RKO (cell line): ENCODE results near the gene CD48.

Source experiments
- DNase-seq: peaks from one replicate; pipeline ENCODE4 v3.0.0-alpha.2; 2016; ENCODE audit warnings: low spot score

The CD48 gene, protein sequence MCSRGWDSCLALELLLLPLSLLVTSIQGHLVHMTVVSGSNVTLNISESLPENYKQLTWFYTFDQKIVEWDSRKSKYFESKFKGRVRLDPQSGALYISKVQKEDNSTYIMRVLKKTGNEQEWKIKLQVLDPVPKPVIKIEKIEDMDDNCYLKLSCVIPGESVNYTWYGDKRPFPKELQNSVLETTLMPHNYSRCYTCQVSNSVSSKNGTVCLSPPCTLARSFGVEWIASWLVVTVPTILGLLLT

DNA sequence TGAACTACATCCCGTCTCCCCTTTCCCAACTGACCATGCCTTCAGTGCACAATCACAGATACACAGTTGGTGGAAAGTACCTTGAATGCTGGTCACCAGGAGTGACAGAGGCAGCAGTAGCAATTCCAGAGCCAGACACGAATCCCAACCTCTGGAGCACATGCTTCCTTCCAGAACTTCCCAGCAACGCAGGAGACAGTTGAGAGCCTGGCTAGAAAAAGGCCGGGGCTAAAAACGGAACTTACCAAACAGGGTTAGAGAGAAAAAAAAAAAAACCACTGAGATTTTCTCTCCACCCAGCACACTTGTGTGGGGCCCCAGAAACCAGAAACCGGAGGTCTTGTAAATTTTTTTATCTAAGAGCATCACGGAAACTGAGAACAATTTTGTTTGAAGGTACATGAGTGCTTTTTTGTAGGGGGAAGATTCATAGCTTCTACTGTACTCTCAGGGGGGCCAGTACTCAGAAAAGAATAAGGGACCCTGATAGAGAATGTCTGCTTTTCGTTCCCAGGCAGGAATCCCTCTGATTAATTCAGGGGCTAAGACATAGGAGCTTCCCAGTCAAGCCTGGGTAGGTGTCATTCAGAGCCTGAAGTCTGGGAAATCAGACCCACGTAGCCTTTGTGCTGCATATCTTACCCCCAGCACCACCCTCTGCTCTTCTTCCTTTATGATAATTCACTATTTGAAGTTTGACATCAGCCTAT, at the start of gene CD48:
TSS of gene CD48 (minus strand) at position 221 of the 710 bp plus-strand sequence. CDS start at position 162, 59 bp downstream.
- no peak for DNase-seq

DNA sequence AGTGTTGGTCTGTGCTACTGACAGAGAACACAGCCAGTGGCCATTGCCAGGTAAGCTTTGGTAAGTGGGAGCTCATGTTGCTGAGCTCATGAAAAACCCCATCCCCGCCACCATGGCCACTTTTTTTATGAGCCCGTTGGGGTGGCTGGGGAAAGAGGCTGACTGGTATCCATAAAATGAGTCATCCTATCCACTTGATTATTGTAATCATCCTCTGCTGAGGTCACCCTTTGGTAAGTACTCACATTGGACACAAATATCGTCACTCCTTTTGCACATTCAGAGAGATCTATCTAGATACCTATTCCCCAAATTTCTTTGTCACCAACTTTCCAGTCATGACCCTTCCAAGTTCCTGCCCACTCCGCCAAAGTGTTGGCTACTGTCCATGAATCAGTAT, 49.4 kb upstream of the CD48 start:
- DNase-seq: no peak

DNA sequence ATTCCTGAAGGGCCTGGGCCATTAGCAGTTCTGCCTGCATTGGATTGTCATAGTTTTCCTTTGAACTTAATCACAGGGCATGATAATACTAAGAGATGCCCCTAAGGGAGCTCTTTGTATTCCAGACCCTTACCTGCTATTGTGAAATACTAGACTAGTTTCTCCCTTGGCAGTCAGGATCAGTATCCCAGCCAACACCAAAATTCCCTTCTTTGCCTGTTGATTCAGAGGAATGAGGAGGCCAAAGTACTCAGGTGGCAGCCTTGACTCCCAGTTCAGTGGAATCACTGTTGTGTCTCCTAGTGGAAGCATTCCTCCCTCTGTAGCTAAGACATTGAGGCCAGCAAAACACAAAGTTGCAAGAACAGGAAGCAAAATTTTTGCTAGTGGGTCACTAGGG, 48.1 kb upstream of the CD48 start:
- DNase-seq: no peak

DNA sequence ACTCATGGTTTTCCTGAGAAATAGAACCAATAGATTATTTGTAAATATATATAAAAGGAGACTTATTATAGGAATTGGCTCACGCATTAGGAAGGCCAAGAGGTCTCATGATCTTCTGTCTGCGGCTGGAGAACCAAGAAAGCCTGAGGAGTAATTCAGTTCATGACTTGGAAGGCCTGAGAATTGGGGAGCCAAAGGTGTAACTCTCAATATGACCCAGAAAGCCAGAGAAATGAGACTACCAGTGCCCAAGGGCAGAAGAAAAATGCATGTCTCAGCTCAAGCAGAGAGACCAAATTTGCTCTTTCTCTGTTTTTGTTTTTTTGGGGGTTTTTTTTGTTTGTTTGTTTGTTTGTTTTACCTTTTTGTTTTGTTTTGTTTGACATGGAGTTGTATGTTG, 46.9 kb upstream of the CD48 start:
- DNase-seq: no peak

DNA sequence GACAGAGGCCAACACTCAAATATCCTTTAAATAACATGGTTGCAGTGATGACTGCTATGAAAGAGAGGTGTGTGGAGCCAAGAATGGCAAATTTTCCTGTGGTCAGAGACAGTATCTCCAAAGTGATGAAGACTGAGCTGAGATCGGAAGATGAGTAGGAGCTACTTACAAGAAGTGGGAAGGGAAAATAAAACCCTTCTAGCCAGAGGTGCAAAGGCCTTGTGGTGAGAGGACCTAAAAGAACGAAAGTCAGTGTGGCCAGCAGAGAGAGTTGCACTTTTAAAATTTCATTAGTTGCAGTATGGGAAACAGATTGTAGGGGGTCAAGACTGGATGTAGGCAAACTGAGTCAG, 45.2 kb upstream of the CD48 start:
- no peak for DNase-seq

DNA sequence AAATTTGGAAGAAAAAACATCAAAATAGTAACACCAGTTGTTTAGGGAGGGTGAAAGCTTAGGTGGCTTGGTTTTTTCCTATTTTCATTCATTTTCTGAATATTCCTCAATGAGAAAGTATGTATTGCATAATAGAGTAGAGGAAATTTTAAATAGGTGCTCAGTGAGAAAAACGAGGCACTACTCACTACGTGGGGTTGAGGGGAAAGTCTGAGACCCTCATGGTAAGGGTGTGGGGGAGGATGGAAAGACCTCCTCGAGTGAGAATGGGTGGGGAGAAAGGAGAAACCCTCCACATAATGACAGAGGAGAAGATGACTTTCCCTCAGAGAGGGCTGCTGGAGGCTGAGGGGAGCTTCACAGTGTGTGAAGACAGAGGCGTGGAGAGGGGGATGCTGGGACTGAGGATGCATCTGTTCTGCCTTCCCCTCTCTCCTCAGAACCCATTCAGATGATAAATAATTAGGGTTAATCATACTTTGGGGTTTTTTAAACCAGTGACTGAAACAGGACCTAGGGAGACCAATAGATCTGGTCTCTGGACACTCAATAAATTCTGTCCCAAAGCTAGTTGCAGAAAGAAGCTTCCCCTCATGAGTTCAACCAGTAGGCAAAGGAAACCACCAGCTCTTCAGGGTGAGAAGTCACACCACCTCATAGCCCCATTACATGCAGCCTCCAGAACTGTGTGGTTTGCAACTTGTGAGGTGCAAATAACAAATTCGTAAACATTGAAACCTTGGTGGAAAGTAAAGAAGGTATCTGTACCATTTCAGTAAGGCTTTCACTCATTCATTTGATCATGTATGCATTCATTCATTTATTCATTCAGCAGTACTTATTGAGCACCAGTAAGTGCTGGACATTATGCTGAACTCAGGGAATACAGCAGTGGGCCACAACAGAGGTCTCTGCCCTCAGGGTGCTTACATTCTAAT, 44.6 kb upstream of the CD48 start:
- no peak for DNase-seq

DNA sequence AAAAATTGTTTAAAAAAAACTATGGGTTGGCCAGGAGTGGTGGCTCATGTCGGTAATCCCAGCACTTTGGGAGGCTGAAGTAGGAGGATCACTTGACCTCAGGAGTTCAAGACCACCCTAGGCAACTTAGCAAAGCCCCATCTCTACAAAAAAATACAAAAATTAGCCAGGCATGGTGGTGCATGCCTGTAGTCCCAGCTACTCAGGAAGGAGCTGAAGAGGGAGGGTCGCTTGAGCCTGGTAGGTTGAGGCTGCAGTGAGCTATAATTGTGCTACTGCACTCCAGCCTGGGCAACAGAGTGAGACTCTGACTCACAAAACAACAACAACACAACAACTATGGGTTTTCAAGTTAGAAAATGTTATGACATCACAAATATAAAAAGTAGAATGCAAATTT, 43.8 kb upstream of the CD48 start:
- no peak for DNase-seq

DNA sequence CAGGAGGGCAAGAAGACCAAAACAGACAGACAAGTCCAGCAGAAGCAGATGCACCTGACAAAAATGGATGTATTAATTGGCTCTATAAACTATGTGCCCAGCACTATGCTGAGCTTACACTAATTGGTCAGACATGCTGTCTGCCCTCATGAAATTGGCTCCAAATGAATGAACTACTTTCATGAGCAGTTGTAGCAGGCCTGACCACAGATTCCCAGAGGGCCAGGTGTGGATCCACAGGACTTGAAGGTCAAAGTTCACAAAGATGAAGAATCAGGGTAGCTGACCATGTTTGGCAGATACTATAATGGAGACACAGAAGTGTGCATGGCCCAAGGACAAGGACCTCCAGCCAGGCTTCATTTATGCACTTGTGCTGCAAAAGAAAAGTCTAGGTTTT, 42.0 kb upstream of the CD48 start:
- no peak for DNase-seq

DNA sequence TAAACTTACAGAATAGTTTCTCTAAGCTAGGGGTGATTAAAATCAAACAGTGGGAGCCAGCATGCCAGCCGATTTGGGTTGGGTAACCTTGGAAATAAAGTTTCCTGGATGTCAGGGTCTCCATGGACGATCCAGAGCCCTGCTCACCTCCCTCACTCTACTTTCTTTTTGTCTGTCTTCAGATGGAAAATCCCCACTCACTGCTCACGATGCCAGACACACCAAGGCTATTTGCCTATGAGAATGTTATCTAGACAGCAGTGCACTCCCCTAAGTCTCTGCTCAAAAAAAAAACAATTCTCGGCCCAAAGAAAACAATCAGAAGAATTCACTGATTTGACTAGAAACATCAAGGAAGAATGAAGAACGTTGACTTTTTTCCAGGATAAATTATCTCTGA, 41.3 kb upstream of the CD48 start:
- DNase-seq: no peak

DNA sequence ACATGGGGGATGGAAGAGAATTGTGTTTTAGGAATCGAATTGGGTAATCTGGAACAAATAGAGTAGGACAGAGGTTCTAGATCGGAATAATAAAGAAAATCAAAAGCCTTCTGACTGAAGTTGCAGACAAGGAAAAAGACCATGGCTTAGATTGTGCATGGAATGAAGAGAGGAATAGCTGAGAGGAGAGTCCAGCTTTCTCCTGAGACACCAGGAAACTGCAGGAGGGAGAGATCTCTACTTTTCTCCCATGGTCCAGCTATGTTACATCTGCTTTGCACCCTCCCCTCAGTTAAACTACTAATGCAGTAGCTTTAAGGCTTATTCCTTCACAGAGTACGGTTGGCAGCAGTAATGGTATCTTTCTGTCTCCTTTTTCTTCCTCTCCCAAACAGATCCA, 40.8 kb upstream of the CD48 start:
- no peak for DNase-seq

DNA sequence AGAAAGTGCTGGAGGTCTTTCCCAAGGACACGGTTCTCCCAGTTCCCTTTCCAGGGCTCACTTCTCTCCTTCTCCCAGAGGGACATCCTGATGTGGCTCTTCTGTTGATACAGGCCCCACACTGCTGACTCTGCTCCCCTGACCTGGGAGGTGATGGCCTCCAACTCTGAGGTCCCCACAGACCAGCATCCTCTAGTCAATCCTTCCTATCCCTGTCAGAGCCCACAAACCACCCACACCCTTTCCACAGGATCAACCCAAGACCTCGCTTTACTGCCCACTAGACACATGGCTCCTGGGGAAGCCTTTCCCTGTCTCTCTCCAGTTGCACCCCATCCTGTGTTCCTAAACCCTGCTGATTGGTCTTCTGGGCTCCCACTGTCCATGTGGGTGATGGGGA, 39.0 kb upstream of the CD48 start:
- DNase-seq: no peak

DNA sequence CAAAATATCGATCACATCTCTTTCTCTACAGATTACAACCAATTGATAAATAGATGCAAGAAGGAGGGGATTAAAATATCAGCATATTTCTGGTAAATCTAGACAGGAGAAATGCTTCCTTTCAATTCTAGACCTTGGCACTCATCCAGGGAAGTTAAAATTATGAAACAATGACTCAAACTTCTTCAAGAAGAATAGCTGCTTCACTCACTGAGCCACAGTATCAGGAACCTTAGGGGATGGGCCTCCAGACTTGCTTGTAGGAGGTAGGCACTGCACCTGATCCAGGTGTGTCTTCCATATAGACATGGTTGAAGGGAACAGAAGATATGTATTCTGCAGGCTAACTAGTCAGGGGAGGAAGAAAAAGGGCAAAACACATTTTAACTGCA, 37.3 kb upstream of the CD48 start:
- DNase-seq: no peak

DNA sequence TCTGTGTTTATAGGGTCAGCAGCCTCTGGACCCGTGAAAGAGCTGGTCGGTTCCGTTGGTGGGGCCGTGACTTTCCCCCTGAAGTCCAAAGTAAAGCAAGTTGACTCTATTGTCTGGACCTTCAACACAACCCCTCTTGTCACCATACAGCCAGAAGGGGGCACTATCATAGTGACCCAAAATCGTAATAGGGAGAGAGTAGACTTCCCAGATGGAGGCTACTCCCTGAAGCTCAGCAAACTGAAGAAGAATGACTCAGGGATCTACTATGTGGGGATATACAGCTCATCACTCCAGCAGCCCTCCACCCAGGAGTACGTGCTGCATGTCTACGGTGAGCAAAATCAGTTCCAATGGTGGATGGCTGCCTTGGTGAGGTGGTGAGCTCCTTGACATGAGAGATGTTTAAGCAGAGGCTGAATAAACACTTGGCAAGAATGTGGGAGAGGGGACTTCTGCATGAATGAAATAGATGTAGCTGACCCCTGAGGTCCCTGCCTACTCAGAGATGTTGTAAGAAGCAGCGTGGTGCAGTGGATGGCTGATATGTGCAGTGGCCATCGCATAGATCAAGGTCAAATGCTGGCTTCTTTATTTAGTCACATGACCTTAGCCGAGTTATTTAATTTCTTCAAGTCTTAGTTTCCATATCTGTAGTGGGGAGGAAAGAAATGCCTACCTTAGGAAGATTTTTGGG, 36.7 kb upstream of the CD48 start:
- no peak for DNase-seq

DNA sequence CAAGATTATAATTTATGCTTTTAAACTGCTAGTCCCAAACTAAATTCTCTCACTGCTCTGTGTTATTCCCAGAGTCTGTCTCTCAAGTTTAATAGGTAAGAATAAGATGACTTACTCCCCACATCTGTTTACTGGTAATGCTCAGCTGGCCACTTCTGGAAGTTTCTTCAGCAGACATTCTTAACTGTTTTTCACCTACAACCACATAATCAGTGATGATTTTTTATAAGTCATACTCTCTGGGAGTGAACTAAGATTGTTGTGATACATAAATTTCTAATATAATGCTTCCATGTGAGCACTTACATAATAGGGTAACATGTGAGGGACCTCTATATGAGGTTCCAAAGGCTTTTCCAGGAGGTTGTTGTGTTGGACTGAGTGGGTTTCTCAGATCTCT, 36.1 kb upstream of the CD48 start:
- no peak for DNase-seq

DNA sequence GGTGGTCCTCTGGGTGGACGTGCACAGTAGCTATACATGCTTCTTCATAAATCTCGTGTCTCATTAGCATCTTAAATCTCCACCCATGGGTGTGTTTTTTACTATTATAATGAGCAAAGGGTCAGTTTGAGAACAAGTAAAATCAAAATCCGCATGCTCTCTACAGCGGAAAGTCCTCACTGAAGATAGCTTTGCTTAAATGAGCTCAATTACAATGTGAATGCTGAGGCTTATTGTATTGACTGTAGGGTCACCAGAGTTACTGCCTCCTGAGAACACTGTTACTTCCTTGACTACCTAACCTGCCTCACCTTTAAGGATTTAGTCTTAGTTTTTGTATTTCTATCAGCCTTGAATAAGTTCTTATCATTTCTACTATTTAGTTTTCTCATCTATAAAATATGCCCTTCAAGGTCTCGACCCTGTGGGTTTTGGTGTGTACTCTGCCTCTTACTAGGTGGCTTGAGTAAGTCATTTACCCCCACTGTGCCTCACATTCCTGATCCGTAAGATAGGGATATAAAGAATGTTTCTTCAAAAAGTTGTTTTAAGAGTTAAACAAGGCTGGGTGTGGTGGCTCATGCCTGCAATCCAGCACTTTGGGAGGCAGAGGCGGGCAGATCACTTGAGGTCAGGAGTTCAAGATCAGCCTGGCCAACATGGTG, 35.3 kb upstream of the CD48 start:
- DNase-seq: no peak

DNA sequence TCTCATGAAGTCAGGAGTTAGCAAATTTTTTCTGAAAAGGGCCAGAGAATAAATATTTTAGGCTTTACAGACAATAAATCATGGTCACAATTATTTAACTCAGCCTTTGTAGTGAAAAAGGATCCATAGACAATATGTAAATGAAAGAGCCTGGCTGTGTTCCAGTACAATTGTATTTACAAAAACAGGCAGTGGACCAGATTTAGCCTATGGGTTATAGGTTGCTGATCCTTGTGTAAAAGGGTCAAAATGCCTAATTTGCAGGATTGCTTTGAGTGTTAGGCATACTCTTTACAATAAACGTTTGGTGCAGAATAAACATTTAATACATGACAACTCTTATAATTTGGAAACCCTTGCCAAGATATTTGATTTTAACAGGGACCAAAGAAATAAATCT, 33.9 kb upstream of the CD48 start:
- no peak for DNase-seq

DNA sequence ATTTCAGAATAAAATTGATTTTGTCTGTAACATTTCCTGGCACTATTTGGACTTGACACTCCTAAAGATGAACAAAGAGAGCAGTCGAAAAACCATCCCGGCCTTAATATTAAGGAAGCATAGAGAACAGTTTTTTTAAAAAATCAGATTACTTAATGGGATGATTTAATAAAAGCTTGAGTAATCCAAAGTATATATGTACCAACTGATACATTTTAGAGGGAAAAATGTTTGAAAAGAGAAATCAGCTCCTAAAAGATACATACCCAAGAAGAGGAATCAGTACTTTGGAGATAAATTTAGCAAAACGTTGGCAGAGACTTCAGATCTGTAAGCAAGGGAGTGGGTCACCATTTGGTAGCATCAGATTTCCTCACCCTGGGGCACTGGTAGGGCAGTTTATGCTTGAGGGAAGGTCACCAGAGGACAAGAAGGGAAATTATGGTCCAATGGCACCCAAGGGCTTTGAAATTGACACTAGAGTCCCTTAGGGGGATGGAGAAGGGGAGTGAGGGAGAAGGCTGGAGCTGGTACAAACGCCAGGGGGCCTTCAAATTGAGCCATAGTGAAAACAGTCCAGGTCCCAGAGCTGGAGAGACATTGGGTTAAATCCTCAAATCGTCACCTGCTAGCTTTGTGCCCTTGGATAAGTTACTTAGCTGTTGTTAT, 33.4 kb upstream of the CD48 start:
- DNase-seq: no peak

DNA sequence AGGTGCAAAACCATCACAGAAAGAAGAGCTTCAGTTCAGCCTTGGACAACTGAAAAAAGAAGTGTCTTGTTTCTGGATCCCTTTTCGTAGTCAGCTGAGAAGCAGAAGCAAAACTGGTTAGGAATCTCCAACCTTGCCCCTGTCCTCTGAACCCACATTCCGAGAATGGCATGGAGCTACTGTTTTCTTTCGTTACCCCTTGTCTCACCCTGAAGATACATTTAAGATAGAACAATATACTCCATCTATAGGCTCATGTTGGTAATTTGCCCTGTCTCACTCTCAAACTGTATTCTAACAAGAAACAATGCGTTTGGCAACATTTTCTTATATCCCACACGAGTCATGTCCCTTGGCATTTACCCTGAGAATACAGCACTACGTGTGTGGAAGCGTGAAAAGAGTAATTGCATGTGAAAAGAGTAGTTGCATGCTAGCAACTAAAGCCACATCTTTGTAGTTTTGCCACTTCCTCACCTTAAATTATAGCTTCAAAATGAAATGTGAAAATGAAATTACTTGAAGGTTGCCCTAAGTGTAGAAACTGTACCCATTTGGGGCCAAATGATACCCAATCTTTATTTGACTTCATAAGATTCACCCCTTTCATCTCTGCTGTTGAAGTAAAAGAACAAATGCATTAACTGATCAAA, 32.7 kb upstream of the CD48 start:
- DNase-seq: no peak

DNA sequence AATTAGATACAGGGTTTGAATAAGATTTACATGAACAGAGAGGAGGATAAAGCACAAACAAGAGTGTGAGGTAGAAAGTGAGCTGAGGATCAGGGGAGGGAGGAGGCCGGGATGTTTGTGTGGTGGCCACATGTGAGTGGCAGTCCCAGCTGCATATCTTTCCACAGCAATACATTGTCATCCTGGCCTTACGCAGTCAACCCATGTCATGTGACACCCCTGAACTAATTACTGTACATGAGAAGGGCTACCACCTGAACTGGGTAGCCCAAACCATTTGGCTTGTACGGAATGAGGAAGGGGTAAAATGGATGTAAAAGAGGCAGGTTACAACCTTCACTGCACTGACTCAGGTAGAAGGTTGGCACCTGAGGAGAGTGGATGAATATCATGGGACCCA, 31.6 kb upstream of the CD48 start:
- no peak for DNase-seq

DNA sequence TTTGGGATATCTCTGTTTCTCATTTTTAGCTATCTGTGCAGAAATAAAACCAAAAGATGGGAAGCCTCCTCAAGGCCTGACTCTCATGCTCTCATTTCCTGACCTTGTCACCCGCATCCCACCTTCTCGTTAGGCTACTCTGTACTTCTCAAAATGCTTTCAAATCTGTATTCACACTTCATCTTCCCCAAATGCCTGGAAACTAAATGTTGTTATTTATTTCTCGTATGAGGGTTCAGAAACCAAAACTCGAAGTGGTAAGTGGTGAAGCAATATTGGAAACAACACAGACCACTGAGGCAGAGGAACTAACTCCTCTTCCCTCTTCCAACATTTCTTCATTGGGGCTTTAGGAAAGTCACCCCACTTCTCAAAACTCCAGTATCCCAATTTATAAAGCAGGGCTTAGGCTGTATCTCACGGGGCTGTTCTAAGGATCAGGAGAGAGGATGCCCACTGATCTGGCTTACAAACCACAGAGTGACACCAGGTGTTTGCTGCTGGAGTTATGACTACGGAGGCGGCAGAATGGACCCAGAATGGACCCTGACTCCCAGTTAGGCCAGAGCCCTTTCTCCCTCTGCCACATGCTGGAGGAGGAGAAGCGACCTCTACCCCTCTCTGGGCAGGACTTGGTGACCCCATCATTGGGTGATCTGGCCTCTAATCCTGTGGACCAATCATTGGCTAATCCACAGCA, 31.0 kb upstream of the CD48 start:
- DNase-seq: no peak
